ENCODE results near the gene KCNK3. TPM values are rescaled to one million over a fixed set of nuclear protein-coding genes. Genes with fewer than 3 reads are reported as not detected.

Gene KCNK3
- total and polyA plus RNA-seq, 10 of the 15 experiments (the other 5 are each of a cell fraction or from before 2014, with no cell fraction given), result 0.13 TPM; not detected in 9

DNA sequence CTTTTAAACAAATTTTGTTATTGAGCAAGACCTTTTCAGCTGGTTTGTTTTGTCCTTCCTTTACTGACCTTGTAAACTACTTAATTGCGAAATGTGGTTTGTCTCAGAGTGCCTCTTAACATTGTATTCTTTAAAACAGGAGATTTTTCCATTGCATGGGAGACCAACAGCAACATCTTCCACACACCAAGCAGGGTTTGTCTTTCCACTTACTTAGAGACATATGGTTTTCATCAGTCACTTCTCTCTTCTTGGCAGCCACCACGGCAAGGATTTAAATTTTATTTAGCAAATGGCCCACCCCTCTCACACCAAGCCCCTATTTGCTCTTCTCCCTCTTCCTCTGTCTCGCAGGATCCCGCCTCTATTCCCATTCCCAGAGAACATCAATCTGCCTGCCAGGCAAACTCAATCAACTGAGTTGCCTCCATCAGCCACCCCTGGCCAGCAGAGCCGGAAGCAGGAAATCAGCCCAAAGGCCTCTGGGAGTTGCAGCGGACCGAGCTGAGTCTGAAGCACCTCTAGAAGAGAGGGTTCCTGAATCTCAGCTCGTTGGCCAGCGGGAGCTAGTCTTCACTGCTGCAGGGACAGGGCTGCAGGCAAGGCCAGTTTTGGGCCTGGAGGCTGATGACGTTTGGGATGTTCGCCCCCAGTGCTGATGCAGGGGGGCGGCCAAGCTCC lies 40.0 kb upstream of the KCNK3 start:
- intact Hi-C loops (cut with micrococcal nuclease; ENCODE audit: unreplicated experiment) (no loop called here), in situ Hi-C loops (cut with MboI) (no loop called here)
- Histone ChIP-seq H3K4me1 (ENCODE audit: control insufficient read depth, insufficient read depth, low read length) (no peaks in the 10 kb centered on the region), H3K4me2 (ENCODE audit: control insufficient read depth, insufficient read depth) (no peak overlapping the region), H3K27me3 (replicated peaks in 1 of 2; ENCODE audit: control insufficient read depth in 2 of 2, insufficient read depth in 2 of 2, low read length in 1 of 2) (peaks cover 0 to 3% of the 10 kb centered on the region in 2 experiments; a peak in 1 of 4 replicates), H3K9me3 (replicated peaks; ENCODE audit: control insufficient read depth, insufficient read depth, low read length) (no peaks in the 10 kb centered on the region), H3K36me3 (ENCODE audit: control insufficient read depth in 2 of 2, insufficient read depth in 2 of 2, low read length in 1 of 2) (no peaks in the 10 kb centered on the region), H2AFZ (ENCODE audit: control insufficient read depth, low read depth, low read length) (no peak overlapping the region), H3K27ac (ENCODE audit: control insufficient read depth, insufficient read depth) (no peak overlapping the region), H3K79me2 (ENCODE audit: control insufficient read depth, insufficient read depth, low read length) (no peaks in the 10 kb centered on the region), H3K4me3 (no peak overlapping the region), H4K20me1 (ENCODE audit: control insufficient read depth, insufficient read depth) (no peaks in the 10 kb centered on the region), H3K9ac (ENCODE audit: control insufficient read depth, insufficient read depth, low read length) (no peak overlapping the region)
- no TSS peak for BruUV-seq (replicated peaks)
- ChIA-PET CTCF (no interaction called here), RAD21 (ENCODE audit: unreplicated experiment) (no interaction called here), SMC1A (ENCODE audit: uncharacterized antibody, unreplicated experiment) (no interaction called here), POLR2A (no interaction called here)
- no peak for FAIRE-seq
- WGBS (ENCODE audit: insufficient coverage, insufficient replicate concordance, low lambda C conversion rate, missing lambda C conversion rate), result 34% methylated on average over 12 of the region's 12 CpGs
- DNase-seq (ENCODE audit: low read depth, low spot score), result no peak
- ATAC-seq, result no peak
- TF ChIP-seq BMI1 (IDR thresholded peaks at IDR 0.05; ENCODE audit: borderline replicate concordance) (no peak), ZNF384 (IDR thresholded peaks at IDR 0.05; ENCODE audit: borderline replicate concordance, low read depth, low read length) (no peak), STAT1 (conservative IDR thresholded peaks at IDR 0.05) (no peak), RCOR1 (conservative IDR thresholded peaks at IDR 0.05; ENCODE audit: low read depth, low read length) (no peak), HCFC1 (IDR thresholded peaks at IDR 0.05; ENCODE audit: low read length) (no peak), NFIC (IDR thresholded peaks at IDR 0.05; ENCODE audit: low read depth, low read length) (no peak), ETV6 (conservative IDR thresholded peaks at IDR 0.05 in 1 of 2, IDR thresholded peaks at IDR 0.05 in 1 of 2; ENCODE audit: borderline replicate concordance in 1 of 2, low read depth in 1 of 2) (no peak), TAF1 (IDR thresholded peaks at IDR 0.05; ENCODE audit: borderline replicate concordance, low read depth, low read length) (no peak), NR2C2 (IDR thresholded peaks at IDR 0.05; ENCODE audit: borderline replicate concordance, control insufficient read depth, insufficient read length, low read depth) (no peak), SIN3A (IDR thresholded peaks at IDR 0.05; ENCODE audit: low read depth, low read length) (no peak), KLF5 (IDR thresholded peaks at IDR 0.05; ENCODE audit: partially characterized antibody) (no peak), ZSCAN29 (IDR thresholded peaks at IDR 0.05) (no peak), GATAD2B (conservative IDR thresholded peaks at IDR 0.05; ENCODE audit: low read depth) (no peak), BACH1 (IDR thresholded peaks at IDR 0.05; ENCODE audit: borderline replicate concordance) (no peak), BRCA1 (IDR thresholded peaks at IDR 0.05; ENCODE audit: low read depth, low read length) (no peak), RFX5 (IDR thresholded peaks at IDR 0.05; ENCODE audit: low read depth, low read length) (no peak)
- TF ChIP-seq, protein P1, sequence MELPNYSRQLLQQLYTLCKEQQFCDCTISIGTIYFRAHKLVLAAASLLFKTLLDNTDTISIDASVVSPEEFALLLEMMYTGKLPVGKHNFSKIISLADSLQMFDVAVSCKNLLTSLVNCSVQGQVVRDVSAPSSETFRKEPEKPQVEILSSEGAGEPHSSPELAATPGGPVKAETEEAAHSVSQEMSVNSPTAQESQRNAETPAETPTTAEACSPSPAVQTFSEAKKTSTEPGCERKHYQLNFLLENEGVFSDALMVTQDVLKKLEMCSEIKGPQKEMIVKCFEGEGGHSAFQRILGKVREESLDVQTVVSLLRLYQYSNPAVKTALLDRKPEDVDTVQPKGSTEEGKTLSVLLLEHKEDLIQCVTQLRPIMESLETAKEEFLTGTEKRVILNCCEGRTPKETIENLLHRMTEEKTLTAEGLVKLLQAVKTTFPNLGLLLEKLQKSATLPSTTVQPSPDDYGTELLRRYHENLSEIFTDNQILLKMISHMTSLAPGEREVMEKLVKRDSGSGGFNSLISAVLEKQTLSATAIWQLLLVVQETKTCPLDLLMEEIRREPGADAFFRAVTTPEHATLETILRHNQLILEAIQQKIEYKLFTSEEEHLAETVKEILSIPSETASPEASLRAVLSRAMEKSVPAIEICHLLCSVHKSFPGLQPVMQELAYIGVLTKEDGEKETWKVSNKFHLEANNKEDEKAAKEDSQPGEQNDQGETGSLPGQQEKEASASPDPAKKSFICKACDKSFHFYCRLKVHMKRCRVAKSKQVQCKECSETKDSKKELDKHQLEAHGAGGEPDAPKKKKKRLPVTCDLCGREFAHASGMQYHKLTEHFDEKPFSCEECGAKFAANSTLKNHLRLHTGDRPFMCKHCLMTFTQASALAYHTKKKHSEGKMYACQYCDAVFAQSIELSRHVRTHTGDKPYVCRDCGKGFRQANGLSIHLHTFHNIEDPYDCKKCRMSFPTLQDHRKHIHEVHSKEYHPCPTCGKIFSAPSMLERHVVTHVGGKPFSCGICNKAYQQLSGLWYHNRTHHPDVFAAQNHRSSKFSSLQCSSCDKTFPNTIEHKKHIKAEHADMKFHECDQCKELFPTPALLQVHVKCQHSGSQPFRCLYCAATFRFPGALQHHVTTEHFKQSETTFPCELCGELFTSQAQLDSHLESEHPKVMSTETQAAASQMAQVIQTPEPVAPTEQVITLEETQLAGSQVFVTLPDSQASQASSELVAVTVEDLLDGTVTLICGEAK (IDR thresholded peaks at IDR 0.05; ENCODE audit: borderline replicate concordance), result no peak
- TF ChIP-seq, protein P2, sequence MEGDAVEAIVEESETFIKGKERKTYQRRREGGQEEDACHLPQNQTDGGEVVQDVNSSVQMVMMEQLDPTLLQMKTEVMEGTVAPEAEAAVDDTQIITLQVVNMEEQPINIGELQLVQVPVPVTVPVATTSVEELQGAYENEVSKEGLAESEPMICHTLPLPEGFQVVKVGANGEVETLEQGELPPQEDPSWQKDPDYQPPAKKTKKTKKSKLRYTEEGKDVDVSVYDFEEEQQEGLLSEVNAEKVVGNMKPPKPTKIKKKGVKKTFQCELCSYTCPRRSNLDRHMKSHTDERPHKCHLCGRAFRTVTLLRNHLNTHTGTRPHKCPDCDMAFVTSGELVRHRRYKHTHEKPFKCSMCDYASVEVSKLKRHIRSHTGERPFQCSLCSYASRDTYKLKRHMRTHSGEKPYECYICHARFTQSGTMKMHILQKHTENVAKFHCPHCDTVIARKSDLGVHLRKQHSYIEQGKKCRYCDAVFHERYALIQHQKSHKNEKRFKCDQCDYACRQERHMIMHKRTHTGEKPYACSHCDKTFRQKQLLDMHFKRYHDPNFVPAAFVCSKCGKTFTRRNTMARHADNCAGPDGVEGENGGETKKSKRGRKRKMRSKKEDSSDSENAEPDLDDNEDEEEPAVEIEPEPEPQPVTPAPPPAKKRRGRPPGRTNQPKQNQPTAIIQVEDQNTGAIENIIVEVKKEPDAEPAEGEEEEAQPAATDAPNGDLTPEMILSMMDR (IDR thresholded peaks at IDR 0.05 in 2 of 3, conservative IDR thresholded peaks at IDR 0.05 in 1 of 3; ENCODE audit: control insufficient read depth in 2 of 3, extremely low read depth in 1 of 3, insufficient read depth in 1 of 3, low read depth in 3 of 3, low read length in 3 of 3), result no peak
